Stimulated activated CD4-positive, alpha-beta T cell treated with anti-CD3 and anti-CD28 coated beads, Interleukin-15, amount 100 ng/mL, for 24 hours (primary cell): ENCODE data around the gene SUGCT.

ENCODE experiments used
- DNase-seq: peaks from one replicate; pipeline ENCODE4 v3.0.0-alpha.2; 2020

The SUGCT gene

DNA sequence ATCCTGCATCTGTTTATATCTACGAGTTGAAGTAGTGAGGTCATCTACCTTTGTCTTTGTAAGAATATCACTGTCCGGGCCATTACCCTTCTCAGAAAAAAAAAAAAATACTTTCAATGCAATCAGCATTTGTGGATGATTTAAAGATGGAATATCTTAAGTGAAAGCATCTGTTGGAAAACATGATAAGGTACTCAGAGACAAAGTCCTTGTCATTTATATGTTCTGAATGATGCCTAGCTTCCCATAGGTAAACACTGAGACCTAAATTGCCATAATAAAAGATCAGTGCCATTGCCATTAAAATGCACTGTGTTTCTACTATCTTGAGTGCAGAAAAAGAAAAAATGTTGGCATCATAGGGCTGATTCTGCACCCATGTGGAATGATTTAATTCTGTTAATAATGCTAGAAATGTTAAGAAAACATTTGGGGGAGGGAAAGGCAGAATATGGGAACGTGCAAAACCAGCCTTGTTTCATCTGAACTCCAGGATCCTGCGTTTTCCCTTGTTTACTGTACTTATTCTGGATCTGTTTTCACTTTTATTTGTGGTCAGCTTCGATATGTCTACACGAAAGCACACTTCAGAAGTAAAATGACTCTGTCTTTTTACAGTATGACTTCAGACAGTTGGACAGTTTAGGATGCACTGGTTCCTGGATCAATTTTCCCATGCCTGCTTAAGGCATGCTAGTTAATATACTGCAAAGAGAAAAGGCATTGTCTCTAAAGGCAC lies 669.8 kb downstream of the SUGCT start:
- no peak for DNase-seq

DNA sequence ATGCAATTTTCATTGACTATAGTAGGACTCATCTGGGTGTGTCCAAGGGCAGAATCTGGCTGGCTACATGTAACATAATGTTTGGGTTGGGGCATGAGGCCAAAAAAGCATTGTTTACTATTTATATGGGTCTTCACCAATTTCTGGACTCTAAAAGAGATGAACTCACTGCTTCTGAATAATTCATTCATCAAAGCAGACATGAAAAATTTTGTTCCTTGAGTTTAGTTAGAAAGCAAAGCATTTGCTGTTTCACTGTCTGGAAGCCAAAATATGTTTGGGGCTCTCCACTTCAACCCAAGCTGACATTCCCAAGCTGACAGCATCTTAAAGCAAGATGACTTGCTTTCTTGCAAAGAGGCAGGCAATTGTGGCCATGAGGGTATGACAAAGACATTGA lies 670.6 kb downstream of the SUGCT start:
- no peak for DNase-seq

DNA sequence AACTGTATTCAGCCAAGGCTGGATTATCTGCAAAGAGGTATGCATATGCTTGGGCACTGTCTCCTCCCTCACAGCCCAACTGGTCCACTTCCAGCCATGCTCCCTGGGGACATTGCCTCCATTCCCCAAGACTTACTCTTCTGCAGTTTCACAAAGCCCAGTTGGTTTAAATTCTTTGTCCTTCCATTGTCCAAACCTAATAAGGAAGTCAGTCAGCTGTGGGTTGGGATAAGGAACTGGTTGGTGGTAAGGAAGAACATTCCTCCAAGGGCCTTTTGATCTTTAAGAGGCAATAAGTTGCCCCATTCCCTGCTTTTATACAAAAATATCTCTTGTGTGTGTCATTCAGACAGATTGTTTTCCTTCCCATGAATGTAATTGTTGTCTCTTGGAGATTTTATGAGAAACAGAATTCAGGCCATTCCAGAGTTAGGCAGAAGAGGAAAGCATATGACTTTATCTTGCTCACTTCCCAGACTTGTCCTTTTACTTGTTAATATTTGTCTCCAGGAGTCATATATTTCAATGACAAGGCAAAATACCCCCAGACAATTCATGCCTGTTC lies 673.7 kb downstream of the SUGCT start:
- DNase-seq = no peak

DNA sequence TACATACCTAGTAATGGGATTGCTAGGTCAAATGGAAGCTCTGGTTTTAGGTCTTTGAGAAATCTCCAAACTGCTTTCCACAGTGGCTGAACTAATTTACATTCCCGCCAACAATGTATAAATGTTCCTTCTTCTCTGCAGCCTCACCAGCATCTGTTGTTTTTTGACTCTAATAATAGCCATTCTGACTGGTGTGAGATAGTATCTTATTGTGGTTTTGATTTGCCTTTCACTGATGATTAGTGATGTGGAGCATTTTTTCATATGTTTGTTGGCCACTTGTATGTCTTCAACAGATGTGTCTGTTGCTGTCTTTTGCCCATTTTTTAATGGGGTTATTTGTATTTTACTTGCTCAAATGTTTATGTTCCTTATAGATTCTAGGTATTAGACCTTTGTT lies 675.5 kb downstream of the SUGCT start:
- DNase-seq = no peak

DNA sequence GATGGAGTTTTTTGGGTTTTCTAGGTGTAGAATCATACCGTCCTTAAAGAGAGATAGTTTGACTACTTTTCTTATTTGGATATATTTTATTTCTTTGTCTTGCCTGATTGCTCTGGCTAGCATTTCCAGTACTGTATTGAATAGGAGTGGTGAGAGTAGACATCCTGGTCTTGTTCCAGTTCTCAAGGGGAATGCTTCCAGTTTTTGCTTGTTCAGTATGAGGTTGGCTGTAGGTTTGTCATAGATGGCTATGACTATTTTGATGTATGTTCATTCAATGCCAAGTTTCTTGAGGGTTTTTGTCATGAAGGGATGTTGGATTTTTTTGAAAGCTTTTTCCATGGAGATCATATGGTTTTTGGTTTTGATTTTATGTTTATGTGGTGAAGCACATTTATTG lies 676.9 kb downstream of the SUGCT start:
- DNase-seq = no peak

DNA sequence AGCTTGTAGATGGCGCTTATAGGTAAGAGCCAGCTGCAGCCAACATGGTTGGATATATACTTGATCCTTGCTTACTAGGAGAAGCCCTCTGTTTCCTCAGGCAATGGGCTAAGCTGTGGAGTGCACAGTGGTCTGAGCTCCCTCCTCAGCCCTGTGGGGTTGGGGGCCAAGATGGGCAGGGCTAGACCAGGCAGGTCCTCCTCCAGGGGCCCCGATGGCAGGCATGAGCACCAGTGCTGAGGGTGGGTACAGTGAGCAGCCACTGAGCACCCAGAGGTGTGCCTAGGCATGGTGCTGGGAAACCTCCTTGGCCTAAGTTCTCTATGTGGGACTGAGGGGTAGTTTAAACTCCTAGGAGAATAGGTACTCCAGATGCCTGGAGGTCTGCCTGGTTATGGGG lies 680.2 kb downstream of the SUGCT start:
- no peak for DNase-seq

DNA sequence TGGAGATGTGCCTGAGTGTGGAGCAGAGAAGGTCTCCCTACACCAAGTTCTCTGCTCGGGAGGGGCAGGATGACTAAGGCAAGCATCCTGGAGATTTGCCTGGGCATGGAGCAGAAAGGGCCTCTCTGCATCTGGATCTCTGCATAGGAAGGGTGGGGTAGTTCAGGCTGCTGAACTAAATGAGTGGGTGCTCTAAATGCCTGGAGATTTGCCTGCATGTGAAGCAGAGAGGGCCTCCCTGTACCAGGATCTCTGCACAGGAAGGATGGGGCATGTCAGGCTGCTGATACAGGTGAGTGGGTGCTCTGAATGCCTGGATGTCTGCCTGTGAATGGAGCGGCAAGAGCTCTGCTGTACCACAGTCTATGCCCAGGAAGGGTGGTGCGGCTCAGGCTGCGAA lies 680.7 kb downstream of the SUGCT start:
- DNase-seq = no peak

DNA sequence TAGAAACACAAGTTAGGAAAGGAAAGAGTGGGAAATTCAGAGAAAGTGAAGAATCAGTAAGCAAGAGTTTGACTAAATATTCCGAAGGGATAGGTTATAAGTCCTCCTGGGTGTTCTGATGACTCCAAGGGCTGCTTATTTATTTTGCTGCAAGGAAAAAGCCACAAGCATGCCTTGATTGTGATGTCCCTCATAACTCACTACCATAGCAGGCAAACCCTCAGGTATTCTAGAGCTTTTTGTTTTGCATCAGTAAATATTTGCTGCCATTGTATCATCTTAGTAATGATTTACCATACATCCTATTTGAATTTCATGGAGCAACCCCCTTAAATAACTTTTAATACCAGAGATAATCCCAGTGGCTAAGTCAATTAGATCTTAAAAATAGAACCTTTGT lies 688.1 kb downstream of the SUGCT start:
- no peak for DNase-seq

DNA sequence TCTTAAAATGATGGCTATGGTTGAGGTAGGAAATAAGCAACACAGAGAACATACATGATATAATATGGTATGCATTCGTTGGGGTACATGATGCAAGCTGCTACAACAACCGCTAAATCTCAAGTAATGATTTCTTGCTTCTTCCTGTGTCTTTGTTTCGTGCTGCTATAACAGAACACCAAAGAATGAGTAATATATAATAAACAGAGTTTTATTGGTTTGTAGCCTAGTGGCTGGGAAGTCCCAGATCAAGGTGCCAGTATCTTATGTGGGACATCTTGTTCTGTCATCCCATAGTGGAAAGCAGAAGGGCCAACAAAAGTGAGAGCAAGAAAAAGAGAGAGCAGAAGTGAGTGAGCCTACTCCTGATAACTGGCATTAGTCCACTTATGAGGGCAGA lies 689.7 kb downstream of the SUGCT start:
- DNase-seq = no peak

DNA sequence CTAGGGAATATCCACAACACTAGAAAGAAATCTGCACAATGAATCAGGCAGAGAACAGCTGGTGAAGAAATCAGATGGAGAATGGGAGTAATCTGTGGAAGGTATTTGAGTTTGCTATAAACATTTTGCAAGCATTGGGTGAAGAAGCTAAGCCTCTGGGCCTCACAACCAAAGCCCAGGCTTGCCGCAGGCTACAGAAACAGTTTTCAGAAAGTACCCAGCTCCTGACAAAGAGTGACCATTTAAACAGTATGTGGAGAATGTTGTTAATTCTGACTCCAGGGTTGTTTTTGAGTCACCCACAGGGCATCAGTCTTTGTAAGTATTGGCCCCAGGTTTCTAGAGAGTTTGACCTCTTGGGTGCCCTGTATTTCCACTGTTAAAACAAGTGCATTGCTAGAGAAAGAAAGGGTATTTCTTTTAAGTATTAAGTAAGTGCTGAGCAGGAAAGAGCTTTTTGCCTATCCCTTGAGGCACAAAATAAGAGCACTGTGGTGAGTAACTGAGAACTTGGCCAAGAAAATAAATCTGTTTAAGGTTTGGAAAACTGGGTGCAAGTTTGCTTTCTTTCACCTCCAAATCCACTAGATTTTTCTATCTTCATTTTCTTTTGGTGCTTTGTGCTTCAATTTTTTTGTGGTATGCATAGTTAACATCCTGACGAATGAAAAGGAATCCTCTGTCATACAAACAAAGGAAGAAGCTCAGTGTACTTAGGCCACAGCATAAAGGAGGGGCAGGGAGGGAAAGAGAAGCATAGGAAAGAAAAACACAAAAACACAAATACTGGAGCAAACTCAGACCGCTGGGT lies 691.8 kb downstream of the SUGCT start:
- DNase-seq = no peak

DNA sequence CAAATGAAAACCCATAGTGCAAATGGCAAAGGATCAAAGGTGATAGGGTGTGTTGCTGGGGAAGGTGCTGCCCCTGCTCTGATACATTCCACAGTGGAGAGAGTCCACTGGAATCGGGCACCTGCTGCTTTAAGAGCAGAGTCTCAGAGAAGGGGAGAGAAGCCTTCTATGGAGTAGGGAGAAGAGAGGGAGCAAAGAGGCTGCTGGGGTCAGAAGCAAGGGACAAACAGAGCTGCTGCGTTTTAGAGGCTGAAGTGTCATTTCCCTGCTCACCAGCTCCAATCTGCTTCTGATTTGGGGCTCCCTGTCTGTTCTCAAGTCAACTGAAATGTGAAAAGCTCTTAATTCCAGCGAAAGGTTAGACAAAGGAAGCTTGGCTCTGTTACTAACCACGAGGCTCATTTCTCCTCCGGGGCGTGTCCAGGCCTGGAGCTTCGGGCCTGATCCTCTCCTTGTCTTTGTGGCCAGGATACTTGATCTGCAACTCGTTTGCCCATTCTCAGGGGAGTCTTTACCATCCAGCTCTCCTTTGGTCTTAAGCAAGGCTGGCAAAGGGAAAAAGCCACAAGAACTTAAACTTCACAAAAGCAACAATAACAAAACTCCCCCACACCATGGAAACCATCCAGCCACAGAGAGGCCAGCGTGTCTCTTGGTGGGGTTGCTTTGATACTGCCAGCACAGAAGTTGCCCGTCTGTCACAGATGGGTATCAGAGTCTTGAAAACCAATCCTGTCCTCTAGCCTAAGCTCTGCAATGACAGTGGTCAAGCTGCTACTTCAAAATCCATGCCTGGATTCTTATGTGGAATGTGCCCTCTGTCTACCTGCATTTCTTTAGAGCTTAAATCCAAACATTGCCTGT lies 692.6 kb downstream of the SUGCT start:
- DNase-seq = no peak

DNA sequence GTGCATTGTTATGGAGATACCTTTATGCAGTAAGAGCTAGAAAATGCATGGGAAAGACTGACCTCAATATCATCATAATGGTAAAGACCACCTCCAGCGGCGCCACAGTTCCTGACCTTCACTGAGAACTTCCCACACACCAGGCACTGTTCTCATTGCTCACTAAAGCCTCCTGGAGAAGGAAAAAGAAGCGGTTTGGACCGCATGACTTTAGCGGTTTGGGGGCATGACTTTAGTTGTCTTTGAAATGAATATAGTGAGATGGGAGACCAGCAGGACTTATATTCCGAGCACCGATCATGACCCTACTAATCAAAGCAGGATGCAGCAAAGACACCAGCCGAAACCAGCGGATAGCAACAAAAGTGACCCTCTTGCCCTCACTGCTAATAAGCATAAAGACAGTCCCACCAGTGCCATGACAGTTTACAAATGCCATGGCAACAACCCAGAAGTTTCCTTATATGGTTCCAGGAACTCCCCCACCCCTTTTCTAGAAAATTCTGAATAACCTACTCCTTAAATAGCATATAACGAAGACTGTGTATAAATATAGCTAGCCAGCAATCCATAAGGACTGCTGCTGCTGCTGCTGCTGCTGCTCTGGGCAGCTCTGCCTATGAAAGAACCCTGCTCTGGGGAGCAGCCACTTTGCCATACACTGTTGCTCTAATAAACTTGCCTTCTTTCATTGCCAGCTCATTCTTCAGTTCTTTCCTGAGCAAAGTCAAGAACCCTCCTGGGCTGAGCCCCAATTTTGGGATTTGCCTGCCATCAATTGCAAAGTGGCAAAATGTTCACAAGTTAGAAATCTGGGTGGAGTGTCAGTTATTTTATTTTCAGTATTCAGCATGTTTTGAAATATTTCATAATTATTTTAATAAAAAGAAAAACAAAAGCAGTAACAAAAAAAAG lies 694.1 kb downstream of the SUGCT start:
- no peak for DNase-seq

DNA sequence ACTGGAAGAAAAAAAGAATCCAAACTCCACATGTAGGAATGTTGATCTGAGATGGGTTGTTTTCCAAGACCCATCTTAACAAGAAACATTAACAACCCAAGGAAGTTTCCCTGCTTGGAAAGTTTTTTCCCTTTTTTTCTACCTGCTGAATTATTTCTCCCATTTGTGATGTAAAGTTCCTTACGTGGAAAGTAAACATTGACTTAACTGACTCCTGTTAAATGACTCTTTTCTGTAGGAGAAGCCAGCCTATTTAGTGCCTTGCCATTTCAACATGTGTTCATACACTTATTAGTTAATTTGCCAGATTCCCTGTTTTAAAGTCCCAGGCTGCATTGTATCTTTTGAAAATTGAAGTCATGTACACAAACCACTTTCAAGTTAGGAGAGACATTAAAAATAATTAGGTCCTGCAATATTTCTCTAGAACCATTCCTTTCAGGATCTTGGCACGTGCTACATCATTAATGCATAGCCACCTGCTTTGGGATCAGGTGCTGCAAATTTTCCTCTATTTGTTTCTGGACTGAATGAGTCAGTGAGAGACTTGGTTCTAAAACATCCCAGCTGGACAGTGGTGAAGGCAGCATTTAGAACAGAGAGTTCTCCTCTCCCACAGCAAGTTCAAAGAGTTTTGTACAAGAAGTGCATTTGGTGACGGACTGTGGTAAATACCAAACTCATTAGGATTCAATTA lies 698.5 kb downstream of the SUGCT start:
- DNase-seq = no peak

DNA sequence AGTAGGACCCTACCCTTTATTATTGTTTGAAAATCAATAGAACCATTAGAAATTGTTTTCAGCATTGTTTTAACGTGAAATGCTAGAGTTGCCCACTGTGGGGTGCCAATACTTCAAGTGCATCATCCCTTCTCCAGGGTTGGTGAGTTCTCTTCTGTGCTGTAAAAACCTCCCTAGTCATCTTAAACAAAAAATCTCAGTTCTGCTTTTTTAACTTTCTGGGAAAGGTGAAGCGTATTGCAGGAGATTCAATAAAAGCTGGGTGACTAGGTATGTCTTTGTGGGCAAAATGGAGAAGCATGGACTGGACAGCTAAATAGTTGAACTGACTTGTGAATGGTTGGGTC lies 699.1 kb downstream of the SUGCT start:
- no peak for DNase-seq

DNA sequence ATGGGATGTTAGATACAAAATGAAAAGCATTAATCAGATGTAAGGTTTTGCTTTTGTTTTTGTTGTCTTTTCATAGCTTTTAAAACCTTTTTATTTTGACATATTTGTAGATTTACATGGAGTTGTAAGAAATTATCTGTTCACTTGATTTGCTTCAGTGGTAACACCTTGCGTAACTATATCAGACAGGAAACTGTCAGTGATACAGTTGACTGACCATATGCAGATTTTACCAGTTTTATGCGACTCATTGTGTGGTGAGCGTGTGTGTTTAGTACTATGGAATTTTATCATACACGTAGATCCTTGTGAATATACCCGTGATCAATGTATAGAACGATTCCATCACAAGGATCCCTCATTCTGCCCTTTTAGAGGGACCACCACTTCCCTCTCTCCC lies 701.4 kb downstream of the SUGCT start:
- DNase-seq = no peak

DNA sequence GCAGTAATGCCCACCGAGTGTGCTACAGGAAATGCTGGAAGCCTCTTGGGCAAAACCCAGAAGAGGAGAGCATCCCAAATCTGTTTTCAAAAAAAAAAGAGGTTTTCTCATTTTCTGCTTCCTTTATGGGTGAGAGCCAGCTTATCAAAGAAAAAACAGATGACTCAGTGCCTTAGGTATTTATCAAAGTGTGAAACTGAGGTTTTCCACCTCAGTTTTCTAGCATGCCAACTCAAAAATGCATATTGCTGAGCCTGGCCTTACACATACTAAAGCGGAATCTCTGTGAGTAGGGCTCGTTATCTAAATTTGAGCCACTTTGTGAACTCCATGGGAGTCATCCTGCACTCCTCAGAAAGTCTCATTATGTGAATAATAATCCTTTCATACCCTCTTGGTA lies 705.1 kb downstream of the SUGCT start:
- no peak for DNase-seq

DNA sequence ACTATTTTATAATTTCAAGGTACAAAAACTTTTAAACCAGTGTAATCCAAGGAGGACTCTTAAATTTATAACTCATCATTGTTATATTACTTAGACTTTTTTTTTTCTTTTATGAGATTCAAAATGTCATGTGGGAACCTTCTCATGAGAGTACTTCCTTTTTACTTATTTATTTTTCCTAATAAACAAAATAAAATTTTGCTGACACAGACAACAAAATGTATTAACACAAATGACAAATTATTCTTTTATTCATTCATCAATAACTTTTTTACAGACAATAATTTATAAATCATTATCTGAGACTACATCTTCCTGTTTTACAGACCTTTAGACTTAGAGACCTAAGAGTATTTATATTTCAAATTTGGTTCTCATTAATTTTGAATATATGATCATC lies 706.2 kb downstream of the SUGCT start:
- DNase-seq = no peak

DNA sequence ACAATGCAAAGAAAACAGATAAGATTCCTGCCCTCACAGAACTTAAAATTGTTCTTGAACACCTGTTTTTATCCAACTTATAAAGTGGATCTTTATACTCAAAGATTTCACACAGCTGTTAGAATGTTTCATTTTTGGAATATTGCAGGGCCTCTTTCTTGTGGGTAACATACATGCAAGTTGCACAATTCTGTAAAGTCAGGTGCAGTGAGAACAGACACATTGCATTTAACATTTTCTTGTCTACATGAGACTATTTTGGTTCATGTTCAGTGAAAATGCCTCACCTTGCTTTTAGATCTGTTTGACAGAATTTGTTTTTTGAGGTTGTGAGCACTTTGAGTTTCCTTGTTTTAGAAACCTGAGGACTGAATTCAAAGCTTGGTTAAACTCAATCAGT lies 707.8 kb downstream of the SUGCT start:
- DNase-seq = no peak

DNA sequence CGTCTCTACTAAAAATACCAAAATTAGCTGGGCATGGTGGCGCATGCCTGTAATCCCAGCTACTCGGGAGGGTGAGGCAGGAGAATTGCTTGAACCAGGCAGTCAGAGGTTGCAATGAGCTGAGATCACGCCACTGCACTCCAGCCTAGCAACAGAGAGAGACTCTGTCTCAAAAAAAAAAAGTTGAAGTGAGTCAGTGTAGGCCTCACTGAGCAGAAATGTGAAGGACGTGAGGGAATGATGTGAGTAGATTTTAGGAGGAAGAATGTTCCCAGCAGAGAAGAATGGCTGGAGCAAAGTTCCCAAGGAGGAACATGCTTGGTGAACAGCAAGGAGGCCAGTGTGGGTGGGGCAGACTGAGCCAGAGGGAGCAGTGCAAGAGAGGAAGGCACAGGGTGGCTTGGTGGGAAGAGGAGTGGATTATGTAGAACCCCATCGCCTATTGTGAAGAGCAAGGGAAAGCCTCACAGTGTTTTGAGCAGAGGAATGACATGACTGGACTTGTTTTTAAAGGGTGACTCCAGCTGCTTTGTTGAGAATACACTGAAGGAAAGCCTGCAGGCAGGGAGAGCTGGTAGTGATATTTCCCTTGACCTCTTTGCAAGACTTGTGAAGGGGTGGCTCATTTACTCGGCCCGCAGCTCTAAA lies 708.7 kb downstream of the SUGCT start:
- no peak for DNase-seq

DNA sequence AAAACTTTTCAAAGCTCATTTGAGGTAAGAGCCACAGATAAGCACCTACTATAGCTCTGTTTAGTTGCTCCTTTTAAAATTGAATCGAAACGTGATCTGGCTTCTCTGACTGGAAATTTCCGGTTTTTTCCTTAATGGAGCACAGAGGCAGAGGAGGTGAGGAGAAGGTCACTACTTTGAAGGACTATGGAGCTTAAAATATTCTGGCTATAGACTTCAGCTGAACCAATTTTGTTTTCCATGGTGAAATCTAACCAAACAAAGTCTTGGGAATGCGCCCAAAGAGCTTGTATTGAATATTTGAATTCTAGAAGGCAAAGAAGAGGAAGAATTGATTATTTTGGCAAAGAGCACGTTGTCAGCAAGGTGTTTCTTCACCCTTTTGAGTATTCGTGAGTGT lies 711.1 kb downstream of the SUGCT start:
- DNase-seq = no peak

DNA sequence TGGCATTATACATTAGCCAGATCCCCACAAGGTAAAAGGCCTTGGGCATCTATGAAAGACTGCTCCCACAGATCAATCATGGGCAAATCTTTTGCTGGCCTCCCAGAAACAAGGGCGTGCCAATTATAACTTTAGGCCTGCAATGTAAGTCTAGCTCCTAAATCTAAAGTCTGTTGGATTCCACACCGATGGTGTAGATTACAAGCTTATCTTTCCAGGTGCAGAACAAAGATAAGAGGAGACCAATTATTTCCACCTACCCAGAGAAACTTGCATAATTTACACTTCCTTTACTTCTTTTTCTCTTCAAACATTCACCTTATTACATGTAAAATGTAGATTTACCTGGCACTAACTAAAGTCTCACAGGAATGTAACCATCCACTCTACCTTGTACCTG lies 713.1 kb downstream of the SUGCT start:
- DNase-seq = no peak
